WTC11 (cell line): ENCODE data around the gene SAMD4A. TPM values are rescaled to one million over a fixed set of nuclear protein-coding genes. Genes with fewer than 3 reads are reported as not detected.

Source experiments
- ATAC-seq: fragments of 200-7000 bp; cut with Tn5 transposase; 2 replicates; pipeline ENCODE4 v1.10.0; 2021; ENCODE audit warnings: mild to moderate bottlenecking, moderate library complexity
- CTCF ChIA-PET: fragments of 300-600 bp; sonication (Branson Sonifier 250); formaldehyde crosslinking; loops from one replicate; lab custom pipeline; 2021; ENCODE audit warnings: antibody characterized with exemption; lab: Charles Lee
- POLR2A ChIA-PET: fragments of 350-600 bp; sonication (Branson Sonifier 250); formaldehyde crosslinking; loops from one replicate; lab custom pipeline; 2021; ENCODE audit warnings: antibody characterized with exemption; lab: Charles Lee
- DNase-seq: peaks from one replicate; pipeline ENCODE4 v3.0.0; 2021; ENCODE audit warnings: low spot score
- H3K27ac Mint-ChIP-seq: 2 replicates; pipeline ENCODE4 v1.8.0; 2021; ENCODE audit warnings: mixed read lengths
- H3K27me3 Mint-ChIP-seq: 2 replicates; pipeline ENCODE4 v1.8.0; 2021; ENCODE audit warnings: low read depth, mild to moderate bottlenecking, moderate library complexity, mixed read lengths
- H3K36me3 Mint-ChIP-seq: 2 replicates; pipeline ENCODE4 v1.8.0; 2021; ENCODE audit warnings: mixed read lengths
- H3K4me1 Mint-ChIP-seq: 2 replicates; pipeline ENCODE4 v1.8.0; 2022; ENCODE audit warnings: mixed read lengths
- H3K4me3 Mint-ChIP-seq: 2 replicates; pipeline ENCODE4 v1.8.0; 2021; ENCODE audit warnings: mild to moderate bottlenecking, moderate library complexity, mixed read lengths
- H3K9me3 Mint-ChIP-seq: 2 replicates; pipeline ENCODE4 v1.8.0; 2021; ENCODE audit warnings: mixed read lengths
- E2F5 ChIP-seq: sonication (generic); formaldehyde crosslinking; IDR thresholded peaks from 2 replicates; pipeline ENCODE4 v1.8.1; 2022; ENCODE audit warnings: mild to moderate bottlenecking, moderate library complexity, missing genetic modification reagents
- FOXK1 ChIP-seq: sonication (generic); formaldehyde crosslinking; IDR thresholded peaks from 2 replicates; pipeline ENCODE4 v1.8.0; 2022; ENCODE audit warnings: mild to moderate bottlenecking, moderate library complexity, missing genetic modification reagents
- FOXP4 ChIP-seq: sonication (generic); formaldehyde crosslinking; IDR thresholded peaks from 2 replicates; pipeline ENCODE4 v1.8.0; 2022; ENCODE audit warnings: mild to moderate bottlenecking, missing genetic modification reagents
- GRHL2 ChIP-seq: fragments of 250-450 bp; sonication (Bioruptor Pico); IDR thresholded peaks from 2 replicates; pipeline ENCODE4 v1.8.0; 2022; ENCODE audit warnings: mild to moderate bottlenecking, moderate library complexity; ENCODE audit not compliant: insufficient replicate concordance, severe bottlenecking
- IRF2 ChIP-seq: sonication (generic); formaldehyde crosslinking; IDR thresholded peaks from 2 replicates; pipeline ENCODE4 v1.8.0; 2022; ENCODE audit warnings: low read depth, missing genetic modification reagents, borderline replicate concordance
- NR3C1 ChIP-seq: sonication (generic); formaldehyde crosslinking; conservative IDR thresholded peaks from 2 replicates; pipeline ENCODE4 v1.8.1; 2023; ENCODE audit warnings: low read depth, mild to moderate bottlenecking, missing genetic modification reagents
- SP1 ChIP-seq: sonication (generic); formaldehyde crosslinking; conservative IDR thresholded peaks from 2 replicates; pipeline ENCODE4 v1.8.1; 2022; ENCODE audit warnings: missing genetic modification reagents
- USF1 ChIP-seq: sonication (generic); formaldehyde crosslinking; IDR thresholded peaks from 2 replicates; pipeline ENCODE4 v1.8.0; 2022; ENCODE audit warnings: mild to moderate bottlenecking, missing genetic modification reagents
- USF2 ChIP-seq: sonication (generic); formaldehyde crosslinking; IDR thresholded peaks from 2 replicates; pipeline ENCODE4 v1.8.1; 2023; ENCODE audit warnings: mild to moderate bottlenecking, missing genetic modification reagents, moderate library complexity
- ZBTB43 ChIP-seq: sonication (generic); formaldehyde crosslinking; IDR thresholded peaks from 2 replicates; pipeline ENCODE4 v1.8.1; 2023; ENCODE audit warnings: mild to moderate bottlenecking, missing genetic modification reagents
- ZNF423 ChIP-seq: fragments of 250-450 bp; sonication (Bioruptor Pico); IDR thresholded peaks from 2 replicates; pipeline ENCODE4 v2.1.2; 2022; ENCODE audit warnings: mild to moderate bottlenecking, moderate library complexity
- total RNA-seq: library from RNA; stranded (reverse); gene quantifications from 3 replicates; pipeline ENCODE4 v1.2.3, GENCODE V29; 2021
- TF ChIP-seq, protein P1 (sequence below): sonication (generic); formaldehyde crosslinking; IDR thresholded peaks from 2 replicates; pipeline ENCODE4 v1.8.1; 2023; ENCODE audit warnings: mild to moderate bottlenecking, missing genetic modification reagents, borderline replicate concordance
- TF ChIP-seq, protein P2 (sequence below): fragments of 200-600 bp; IDR thresholded peaks from 2 replicates; pipeline ENCODE4 v1.8.0; 2022; ENCODE audit warnings: antibody characterized with exemption

Gene SAMD4A
- total RNA-seq, 1 experiment from 2014 or later: 6.0 TPM

GRCh38 chr14:54549862-54550261 is 17.1 kb upstream of the SAMD4A start (continued):
- TF ChIP-seq, protein P1, sequence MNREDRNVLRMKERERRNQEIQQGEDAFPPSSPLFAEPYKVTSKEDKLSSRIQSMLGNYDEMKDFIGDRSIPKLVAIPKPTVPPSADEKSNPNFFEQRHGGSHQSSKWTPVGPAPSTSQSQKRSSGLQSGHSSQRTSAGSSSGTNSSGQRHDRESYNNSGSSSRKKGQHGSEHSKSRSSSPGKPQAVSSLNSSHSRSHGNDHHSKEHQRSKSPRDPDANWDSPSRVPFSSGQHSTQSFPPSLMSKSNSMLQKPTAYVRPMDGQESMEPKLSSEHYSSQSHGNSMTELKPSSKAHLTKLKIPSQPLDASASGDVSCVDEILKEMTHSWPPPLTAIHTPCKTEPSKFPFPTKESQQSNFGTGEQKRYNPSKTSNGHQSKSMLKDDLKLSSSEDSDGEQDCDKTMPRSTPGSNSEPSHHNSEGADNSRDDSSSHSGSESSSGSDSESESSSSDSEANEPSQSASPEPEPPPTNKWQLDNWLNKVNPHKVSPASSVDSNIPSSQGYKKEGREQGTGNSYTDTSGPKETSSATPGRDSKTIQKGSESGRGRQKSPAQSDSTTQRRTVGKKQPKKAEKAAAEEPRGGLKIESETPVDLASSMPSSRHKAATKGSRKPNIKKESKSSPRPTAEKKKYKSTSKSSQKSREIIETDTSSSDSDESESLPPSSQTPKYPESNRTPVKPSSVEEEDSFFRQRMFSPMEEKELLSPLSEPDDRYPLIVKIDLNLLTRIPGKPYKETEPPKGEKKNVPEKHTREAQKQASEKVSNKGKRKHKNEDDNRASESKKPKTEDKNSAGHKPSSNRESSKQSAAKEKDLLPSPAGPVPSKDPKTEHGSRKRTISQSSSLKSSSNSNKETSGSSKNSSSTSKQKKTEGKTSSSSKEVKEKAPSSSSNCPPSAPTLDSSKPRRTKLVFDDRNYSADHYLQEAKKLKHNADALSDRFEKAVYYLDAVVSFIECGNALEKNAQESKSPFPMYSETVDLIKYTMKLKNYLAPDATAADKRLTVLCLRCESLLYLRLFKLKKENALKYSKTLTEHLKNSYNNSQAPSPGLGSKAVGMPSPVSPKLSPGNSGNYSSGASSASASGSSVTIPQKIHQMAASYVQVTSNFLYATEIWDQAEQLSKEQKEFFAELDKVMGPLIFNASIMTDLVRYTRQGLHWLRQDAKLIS (CRISPR knock-in tag): no peak
- TF ChIP-seq NR3C1 (CRISPR knock-in tag) (no peak), USF1 (no peak), FOXK1 (no peak), GRHL2 (CRISPR knock-in tag) (no peak), ZNF423 (no peak), USF2 (no peak)

GRCh38 chr14:54550514-54550913 is 16.4 kb upstream of the SAMD4A start:
- H3K4me1 Mint-ChIP-seq: peaks cover 11% of the 10 kb centered on the region
- POLR2A ChIA-PET: no interaction called here
- no peaks in the 10 kb centered on the region for H3K27me3 Mint-ChIP-seq

GRCh38 chr14:54554401-54554800 is 12.5 kb upstream of the SAMD4A start:
- POLR2A ChIA-PET: no interaction called here
- Mint-ChIP-seq H3K4me1 (peaks cover 11% of the 10 kb centered on the region), H3K4me3 (no peak overlapping the region), H3K9me3 (no peaks in the 10 kb centered on the region), H3K36me3 (no peaks in the 10 kb centered on the region), H3K27me3 (no peaks in the 10 kb centered on the region), H3K27ac (no peak overlapping the region)
- DNase-seq (no peak), ATAC-seq (no peak)
- CTCF ChIA-PET: interaction anchor here (0.9 to 1.4 kb wide), 2 partner anchors 61 to 218 kb away, joined by 3 read pairs; no protein-coding TSS in a partner anchor
- TF ChIP-seq IRF2 (CRISPR knock-in tag): no peak
- TF ChIP-seq SP1 (CRISPR knock-in tag): no peak
- TF ChIP-seq, protein P2, sequence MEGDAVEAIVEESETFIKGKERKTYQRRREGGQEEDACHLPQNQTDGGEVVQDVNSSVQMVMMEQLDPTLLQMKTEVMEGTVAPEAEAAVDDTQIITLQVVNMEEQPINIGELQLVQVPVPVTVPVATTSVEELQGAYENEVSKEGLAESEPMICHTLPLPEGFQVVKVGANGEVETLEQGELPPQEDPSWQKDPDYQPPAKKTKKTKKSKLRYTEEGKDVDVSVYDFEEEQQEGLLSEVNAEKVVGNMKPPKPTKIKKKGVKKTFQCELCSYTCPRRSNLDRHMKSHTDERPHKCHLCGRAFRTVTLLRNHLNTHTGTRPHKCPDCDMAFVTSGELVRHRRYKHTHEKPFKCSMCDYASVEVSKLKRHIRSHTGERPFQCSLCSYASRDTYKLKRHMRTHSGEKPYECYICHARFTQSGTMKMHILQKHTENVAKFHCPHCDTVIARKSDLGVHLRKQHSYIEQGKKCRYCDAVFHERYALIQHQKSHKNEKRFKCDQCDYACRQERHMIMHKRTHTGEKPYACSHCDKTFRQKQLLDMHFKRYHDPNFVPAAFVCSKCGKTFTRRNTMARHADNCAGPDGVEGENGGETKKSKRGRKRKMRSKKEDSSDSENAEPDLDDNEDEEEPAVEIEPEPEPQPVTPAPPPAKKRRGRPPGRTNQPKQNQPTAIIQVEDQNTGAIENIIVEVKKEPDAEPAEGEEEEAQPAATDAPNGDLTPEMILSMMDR: no peak
- no peak for TF ChIP-seq E2F5 (CRISPR knock-in tag)

More at GRCh38 chr14:54550514-54550913, 16.4 kb upstream of the SAMD4A start:
- no peaks in the 10 kb centered on the region for H3K36me3 Mint-ChIP-seq
- TF ChIP-seq ZBTB43 (CRISPR knock-in tag) (no peak), FOXP4 (CRISPR knock-in tag) (no peak)
- no peaks in the 10 kb centered on the region for H3K9me3 Mint-ChIP-seq
- ATAC-seq: no peak
- CTCF ChIA-PET: interaction anchor here (0.5 to 1.5 kb wide), 4 partner anchors 223 to 1899 kb away, joined by 3 to 5 read pairs (median 4); no protein-coding TSS in a partner anchor
- no peak overlapping the region for H3K4me3 Mint-ChIP-seq
- H3K27ac Mint-ChIP-seq: no peak overlapping the region
- no peak for DNase-seq
